HG03108 (cell line): ENCODE results near the gene HSF2.

ENCODE experiments used
- ATAC-seq: cut with Tn5 transposase; IDR thresholded peaks from one replicate; pipeline ENCODE4 v1.9.1; 2021; ENCODE audit warnings: moderate library complexity; ENCODE audit not compliant: unreplicated experiment

HSF2 gene

GRCh38 chr6:122399348-122400120 is at the start of gene HSF2:
Gene HSF2 (plus strand): TSS chr6:122399652. CDS start chr6:122399738, 86 bp downstream.
- peak; percentile 99 for ATAC-seq

- no peak for ATAC-seq
These were observed 46.3 kb upstream of the HSF2 start for GRCh38 chr6:122352981-122353664.

- no peak for ATAC-seq
These were observed 38.6 kb upstream of the HSF2 start for GRCh38 chr6:122360809-122361208.

GRCh38 chr6:122361314-122361979 is 38.0 kb upstream of the HSF2 start:
- no peak for ATAC-seq

GRCh38 chr6:122363769-122364483 is 35.5 kb upstream of the HSF2 start:
- no peak for ATAC-seq

GRCh38 chr6:122365775-122366403 is 33.6 kb upstream of the HSF2 start:
- ATAC-seq: no peak

GRCh38 chr6:122367171-122367570 is 32.3 kb upstream of the HSF2 start:
- no peak for ATAC-seq

- ATAC-seq: no peak
These were observed 29.9 kb upstream of the HSF2 start for GRCh38 chr6:122369536-122369935.

- ATAC-seq: no peak
These were observed 26.8 kb upstream of the HSF2 start for GRCh38 chr6:122372647-122373046.

GRCh38 chr6:122374307-122374706 is 25.1 kb upstream of the HSF2 start:
- ATAC-seq: no peak

GRCh38 chr6:122376246-122376645 is 23.2 kb upstream of the HSF2 start:
- ATAC-seq: no peak

- peak; percentile 92 for ATAC-seq
These were observed 17.8 kb upstream of the HSF2 start for GRCh38 chr6:122381494-122382265.

- no peak for ATAC-seq
These were observed 13.4 kb upstream of the HSF2 start for GRCh38 chr6:122385857-122386612.

- no peak for ATAC-seq
These were observed 10.5 kb upstream of the HSF2 start for GRCh38 chr6:122388945-122389344.

- no peak for ATAC-seq
These were observed 9.6 kb upstream of the HSF2 start for GRCh38 chr6:122389704-122390372.

GRCh38 chr6:122392564-122393350 is 6.7 kb upstream of the HSF2 start:
- no peak for ATAC-seq

- ATAC-seq: no peak
These were observed 6.0 kb upstream of the HSF2 start for GRCh38 chr6:122393351-122393896.

GRCh38 chr6:122394016-122394415 is 5.4 kb upstream of the HSF2 start:
- no peak for ATAC-seq
